Measurements from ENCODE around the gene LDAF1.
A peak's percentile ranks its signal among the peaks of the same experiment; 100 is the strongest.

LDAF1 gene

DNA sequence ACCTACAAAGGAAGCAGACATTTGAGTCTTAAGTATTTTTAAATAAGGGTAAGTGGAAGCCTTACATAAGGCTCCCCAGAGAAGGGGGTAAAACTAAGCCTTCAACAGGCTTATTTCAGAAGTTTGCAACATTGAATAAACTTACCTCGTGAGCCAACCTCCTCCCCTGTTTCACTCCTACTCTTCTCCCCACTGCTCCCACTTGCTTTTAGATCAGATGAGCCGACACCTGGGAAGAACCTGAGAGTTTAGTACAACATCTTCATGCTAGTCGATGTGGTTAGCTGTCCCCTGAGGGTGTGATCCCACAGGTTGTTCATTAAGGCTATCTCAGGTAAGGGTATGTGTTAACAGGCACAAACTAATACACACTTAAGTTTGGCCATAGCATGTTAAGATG lies 39.1 kb downstream of the LDAF1 start:
- no peak for DNase-seq

GRCh38 chr16:21199607-21200218 lies 41.2 kb downstream of the LDAF1 start:
- no peak for DNase-seq

GRCh38 chr16:21203155-21203797 lies 44.8 kb downstream of the LDAF1 start:
- peak; percentile 69 for DNase-seq

DNA sequence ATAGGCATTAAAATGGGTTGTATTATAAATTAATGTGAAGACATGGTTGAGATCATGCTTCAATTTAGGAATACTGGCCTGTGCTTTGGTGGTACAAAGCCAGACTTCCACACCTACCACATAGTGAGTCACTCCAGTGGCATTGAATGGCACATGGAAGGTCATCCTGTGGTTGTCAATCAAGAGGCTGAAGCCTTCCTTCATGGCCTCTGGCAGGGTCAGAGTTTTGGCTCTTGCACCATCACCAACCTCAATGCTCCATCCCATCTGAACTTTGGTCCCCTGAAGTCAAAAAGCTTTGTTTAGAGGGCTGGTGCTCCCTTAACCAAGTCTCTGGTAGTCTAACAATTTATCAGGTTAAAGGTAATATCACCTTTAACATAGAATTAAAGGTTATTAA lies 46.8 kb downstream of the LDAF1 start:
- DNase-seq = no peak

DNA sequence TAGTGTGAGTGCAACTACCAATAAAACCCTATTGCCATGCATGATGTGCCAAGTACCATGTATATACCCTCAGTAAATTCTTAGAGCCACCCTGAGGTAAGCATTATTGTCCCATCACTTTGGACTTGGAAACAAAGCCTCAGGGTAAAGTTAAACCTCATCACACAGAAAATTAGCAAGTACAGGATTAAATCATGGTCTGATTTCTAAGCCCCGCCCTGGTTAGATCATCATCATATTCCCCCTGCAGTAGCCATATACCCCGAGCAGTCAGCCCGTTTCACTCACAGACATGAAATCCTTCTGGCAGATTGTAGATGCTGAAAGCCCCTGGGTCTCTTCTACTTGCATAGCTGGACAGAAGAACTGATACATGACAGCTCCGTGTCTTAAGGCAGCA lies 48.1 kb downstream of the LDAF1 start:
- DNase-seq = no peak

- DNase-seq = no peak
Measured at GRCh38 chr16:21208446-21209230, 50.2 kb downstream of the LDAF1 start.

GRCh38 chr16:21211486-21211885 lies 53.0 kb downstream of the LDAF1 start, which contains the start of gene ZP2:
Gene ZP2 (minus strand): TSS chr16:21211574. CDS start chr16:21211547, 27 bp downstream.
- DNase-seq = no peak

- no peak for DNase-seq
Measured at GRCh38 chr16:21214086-21214485, 55.6 kb downstream of the LDAF1 start.

GRCh38 chr16:21217121-21217520 lies 58.6 kb downstream of the LDAF1 start:
- no peak for DNase-seq

- DNase-seq = no peak
Measured at GRCh38 chr16:21218153-21218552, 59.7 kb downstream of the LDAF1 start.

DNA sequence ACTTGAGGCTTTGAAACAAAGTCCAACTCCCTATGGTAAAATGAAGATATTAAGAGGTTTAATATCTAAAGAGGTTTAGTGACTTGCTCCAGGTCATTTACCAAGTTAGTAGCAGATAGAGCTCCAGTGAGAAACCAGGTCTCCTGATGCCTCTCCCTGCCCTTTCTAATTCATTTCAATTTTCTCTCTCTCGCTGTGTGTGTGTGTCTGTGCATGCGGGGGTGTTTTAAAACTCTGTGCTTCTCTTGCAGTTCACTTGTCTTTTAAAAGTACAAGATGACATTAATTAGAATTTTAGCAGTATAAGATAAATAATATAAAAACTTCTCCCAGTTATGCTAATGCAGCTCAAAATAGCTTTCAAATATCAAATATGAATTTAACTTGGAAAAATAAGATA lies 61.1 kb downstream of the LDAF1 start:
- no peak for DNase-seq

DNA sequence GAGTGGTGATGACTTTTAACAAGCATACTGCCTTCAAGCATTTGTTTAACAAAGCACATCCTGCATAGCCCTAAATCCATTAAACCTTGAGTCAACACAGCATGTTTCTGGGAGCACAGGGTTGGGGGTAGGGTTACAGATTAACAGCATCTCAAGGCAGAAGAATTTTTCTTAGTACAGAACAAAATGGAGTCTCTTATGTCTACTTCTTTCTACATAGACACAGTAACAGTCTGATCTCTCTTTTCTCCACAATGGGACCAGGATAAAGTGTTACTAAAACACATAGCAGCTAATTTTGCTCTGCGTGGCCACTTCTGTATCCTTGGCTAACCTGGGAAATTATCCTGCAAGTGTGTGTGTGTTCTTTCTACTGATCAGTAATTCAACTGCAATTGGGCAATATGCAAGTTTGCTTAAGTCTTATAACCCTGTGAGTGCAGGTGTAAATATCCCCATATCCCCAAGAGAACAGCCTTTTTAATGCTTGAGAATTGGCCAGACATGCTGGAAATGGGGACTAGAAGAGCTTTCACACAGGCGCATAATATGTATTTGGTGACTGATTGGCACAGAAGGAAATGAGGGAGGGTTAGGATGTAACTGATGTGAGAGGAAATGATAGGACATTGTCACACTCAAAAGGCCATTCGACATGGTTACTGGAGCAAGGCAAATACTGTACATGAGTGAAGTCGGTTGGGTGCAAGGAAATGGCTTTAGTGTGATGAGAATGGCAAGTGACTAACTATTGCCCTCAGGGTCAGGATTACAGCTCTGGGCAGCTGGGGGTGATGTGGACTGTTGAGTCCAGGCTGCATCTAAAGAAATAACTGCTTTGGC lies 64.2 kb downstream of the LDAF1 start:
- no peak for DNase-seq

DNA sequence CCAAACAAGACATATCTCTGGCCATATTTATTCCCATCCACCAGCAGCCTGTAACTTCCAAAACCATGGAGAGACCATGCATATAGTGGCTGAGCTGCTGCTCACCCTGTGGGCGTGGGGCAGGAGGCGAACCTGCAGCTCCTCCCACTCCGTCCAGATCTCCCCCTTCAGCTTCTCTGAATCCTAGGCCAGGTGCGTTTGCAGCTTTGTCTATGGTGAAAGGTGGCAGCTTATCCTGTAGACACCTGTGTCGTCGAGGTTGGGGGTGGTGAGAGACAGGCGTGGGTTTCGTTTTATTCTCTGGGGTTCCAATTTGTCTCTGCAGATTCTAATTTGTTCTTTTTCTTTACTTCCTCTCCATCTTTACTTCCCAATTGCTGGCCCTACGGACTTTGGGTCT lies 65.3 kb downstream of the LDAF1 start:
- DNase-seq = no peak

DNA sequence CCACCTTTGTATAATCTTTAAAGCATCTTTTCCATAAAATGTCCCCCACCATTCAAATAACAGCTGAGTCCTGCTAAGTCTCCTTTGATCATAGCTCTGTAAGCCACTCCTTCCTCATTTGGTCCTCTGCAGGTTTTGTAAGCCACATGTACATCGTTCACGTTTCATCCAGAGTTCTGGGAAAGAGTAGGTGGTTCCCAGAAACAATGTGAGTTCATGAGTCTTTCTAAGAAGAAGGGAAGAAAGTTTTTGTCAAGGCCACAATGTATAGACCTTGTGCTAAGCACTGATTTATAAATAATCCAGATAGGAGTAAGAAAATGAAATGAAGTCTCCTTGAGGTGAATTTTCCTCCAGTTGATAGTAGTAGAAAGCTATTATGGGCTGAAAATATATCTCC lies 66.3 kb downstream of the LDAF1 start:
- no peak for DNase-seq

GRCh38 chr16:21226749-21227148 lies 68.3 kb downstream of the LDAF1 start:
- DNase-seq = peak; percentile 53

DNA sequence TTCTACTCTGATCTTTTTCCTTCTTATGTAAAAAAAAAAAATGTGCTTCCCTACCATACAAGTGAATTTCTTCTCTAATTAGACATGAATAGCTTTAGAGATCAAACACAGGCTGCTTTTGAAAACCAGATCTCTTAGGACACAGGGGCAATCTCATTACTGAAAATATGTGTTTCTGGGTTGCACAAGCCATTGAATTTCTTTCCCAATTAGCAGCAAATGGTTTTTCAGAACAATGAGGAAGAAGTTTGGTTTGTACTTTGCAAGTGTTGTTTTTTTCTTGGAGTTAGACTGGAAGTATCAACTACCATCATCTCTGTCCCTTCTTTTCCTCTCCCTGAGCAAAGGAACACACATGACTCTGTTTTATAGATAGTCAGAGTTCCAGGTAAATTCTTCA lies 69.4 kb downstream of the LDAF1 start:
- DNase-seq = peak; percentile 74

- no peak for DNase-seq
Measured at GRCh38 chr16:21228361-21228872, 69.9 kb downstream of the LDAF1 start.
